GM12878 (cell line): ENCODE results near the gene FOXK1. TPM values are rescaled to one million over a fixed set of nuclear protein-coding genes. Genes with fewer than 3 reads are reported as not detected.

Experiments used
- ATAC-seq: fragments of 200-7000 bp; cut with Tn5 transposase; 3 replicates; pipeline ENCODE4 v1.9.1; 2020; ENCODE audit warnings: mild to moderate bottlenecking, moderate library complexity
- BruUV-seq: library from RNA; stranded (reverse); fragments of 400-500 nt; replicated peaks from 2 replicates; lab custom pipeline; 2021; lab: Mats Ljungman, UMichigan
- CTCF ChIA-PET: fragments of 300-600 bp; sonication (Branson Sonifier 250); formaldehyde crosslinking; extraction: SDS; loops from one replicate; lab custom pipeline; 2021; ENCODE audit warnings: inconsistent platforms; lab: Yijun Ruan, JAX
- POLR2A ChIA-PET: fragments of 350-600 bp; formaldehyde crosslinking; extraction: SDS; loops from one replicate; lab custom pipeline; 2021; ENCODE audit warnings: inconsistent platforms; lab: Charles Lee
- RAD21 ChIA-PET: fragments of 300-600 bp; sonication (Branson Sonifier 250); formaldehyde crosslinking; loops from one replicate; lab custom pipeline; 2023; ENCODE audit warnings: antibody characterized with exemption; ENCODE audit not compliant: unreplicated experiment; lab: Charles Lee
- SMC1A ChIA-PET: fragments of 300-600 bp; sonication (Branson Sonifier 250); formaldehyde crosslinking; loops from one replicate; lab custom pipeline; 2023; ENCODE audit not compliant: unreplicated experiment, uncharacterized antibody; lab: Charles Lee
- DNase-seq: peaks from one replicate; pipeline ENCODE4 v3.0.0-alpha.2; 2011; ENCODE audit warnings: low read depth, low spot score
- FAIRE-seq: peaks from 3 replicates; lab custom pipeline; 2011; peaks lifted over from hg19 to GRCh38; lab: Jason Lieb, UNC
- H2AFZ ChIP-seq: 2 replicates; pipeline ENCODE4 v1.6.0; 2011; ENCODE audit warnings: low read depth, low read length, control low read depth; ENCODE audit not compliant: control insufficient read depth
- H3K27ac ChIP-seq: 2 replicates; pipeline ENCODE4 v1.5.1; 2011; ENCODE audit warnings: control low read depth; ENCODE audit not compliant: control insufficient read depth, insufficient read depth
- H3K27me3 ChIP-seq, 2 experiments: replicated peaks in 1 of 2; 2 replicates each; pipeline versions ENCODE4 v1.6.0 to v1.6.1; 2011; ENCODE audit warnings: low read length in 1 of 2; ENCODE audit not compliant: control insufficient read depth in 2 of 2, insufficient read depth in 2 of 2
- H3K36me3 ChIP-seq, 2 experiments: 2 replicates each; pipeline ENCODE4 v1.5.1; 2011; ENCODE audit warnings: low read length in 1 of 2; ENCODE audit not compliant: control insufficient read depth in 2 of 2, insufficient read depth in 2 of 2
- H3K4me1 ChIP-seq: 2 replicates; pipeline ENCODE4 v1.6.1; 2011; ENCODE audit warnings: mild to moderate bottlenecking, low read length, moderate library complexity, mixed read lengths; ENCODE audit not compliant: control insufficient read depth, insufficient read depth
- H3K4me2 ChIP-seq: 2 replicates; pipeline ENCODE4 v1.6.0; 2011; ENCODE audit warnings: control low read depth; ENCODE audit not compliant: control insufficient read depth, insufficient read depth
- H3K4me3 ChIP-seq: fragments of 200-600 bp; sonication (generic); 2 replicates; pipeline ENCODE4 v1.5.1; 2016
- H3K79me2 ChIP-seq: 2 replicates; pipeline ENCODE4 v1.6.0; 2011; ENCODE audit warnings: low read length; ENCODE audit not compliant: control insufficient read depth, insufficient read depth
- H3K9ac ChIP-seq: 2 replicates; pipeline ENCODE4 v1.8.0; 2011; ENCODE audit warnings: low read length, control low read depth, mixed read lengths; ENCODE audit not compliant: control insufficient read depth, insufficient read depth
- H3K9me3 ChIP-seq: replicated peaks from 3 replicates; pipeline ENCODE4 v1.5.1; 2011; ENCODE audit warnings: mild to moderate bottlenecking, low read length; ENCODE audit not compliant: control insufficient read depth, insufficient read depth
- H4K20me1 ChIP-seq: 2 replicates; pipeline ENCODE4 v1.6.0; 2011; ENCODE audit not compliant: control insufficient read depth, insufficient read depth
- BHLHE40 ChIP-seq, 2 experiments: fragments of 450-650 bp in 1 of 2; IDR thresholded peaks; 2 replicates each; pipeline ENCODE4 v1.6.1; 2011 to 2017; ENCODE audit warnings: low read depth in 2 of 2, borderline replicate concordance in 1 of 2, improper control_type of control experiment in 1 of 2, low read length in 1 of 2, mild to moderate bottlenecking in 1 of 2
- CBX3 ChIP-seq: fragments of 200-600 bp; sonication (generic); IDR thresholded peaks from 2 replicates; pipeline ENCODE4 v1.6.1; 2016; ENCODE audit warnings: low read depth, borderline replicate concordance
- EP300 ChIP-seq, 2 experiments: fragments of 150-350 bp in 1 of 2; IDR thresholded peaks; 2 replicates each; pipeline ENCODE4 v1.6.1; 2011 to 2012; ENCODE audit warnings: low read depth in 2 of 2, low read length in 2 of 2, borderline replicate concordance in 1 of 2, improper control_type of control experiment in 1 of 2, inconsistent platforms in 1 of 2; ENCODE audit not compliant: control insufficient read depth in 1 of 2
- IKZF1 ChIP-seq: fragments of 450-650 bp; conservative IDR thresholded peaks from 2 replicates; pipeline ENCODE4 v1.6.1; 2017; ENCODE audit warnings: antibody characterized with exemption, mild to moderate bottlenecking
- IKZF2 ChIP-seq, 2 experiments: fragments of 450-650 bp; IDR thresholded peaks; 2 replicates each; pipeline ENCODE4 v1.6.1; 2017; ENCODE audit warnings: mild to moderate bottlenecking in 2 of 2, moderate library complexity in 2 of 2
- IRF4 ChIP-seq: IDR thresholded peaks from 2 replicates; pipeline ENCODE4 v1.6.1; 2011; ENCODE audit warnings: low read depth, low read length
- NR2F1 ChIP-seq: fragments of 450-650 bp; conservative IDR thresholded peaks from 2 replicates; pipeline ENCODE4 v1.6.1; 2017; ENCODE audit warnings: mild to moderate bottlenecking
- PBX3 ChIP-seq: IDR thresholded peaks from 2 replicates; pipeline ENCODE4 v1.6.1; 2011; ENCODE audit warnings: mild to moderate bottlenecking, low read depth, low read length, moderate library complexity; ENCODE audit not compliant: insufficient replicate concordance
- RAD51 ChIP-seq: fragments of 450-650 bp; IDR thresholded peaks from 2 replicates; pipeline ENCODE4 v1.6.1; 2016; ENCODE audit warnings: moderate library complexity, mild to moderate bottlenecking, inconsistent platforms
- RELA ChIP-seq: fragments of 450-650 bp; IDR thresholded peaks from 2 replicates; pipeline ENCODE4 v1.8.0; 2014; ENCODE audit warnings: borderline replicate concordance; ENCODE audit not compliant: partially characterized antibody
- RELB ChIP-seq: fragments of 450-650 bp; IDR thresholded peaks from 2 replicates; pipeline ENCODE4 v1.6.1; 2017; ENCODE audit warnings: low read depth, mild to moderate bottlenecking, moderate library complexity
- RUNX3 ChIP-seq: IDR thresholded peaks from 2 replicates; pipeline ENCODE4 v1.6.1; 2012; ENCODE audit warnings: low read length, inconsistent platforms
- SPI1 ChIP-seq: IDR thresholded peaks from 2 replicates; pipeline ENCODE4 v1.6.1; 2011; ENCODE audit warnings: low read depth, mild to moderate bottlenecking, low read length, moderate library complexity, borderline replicate concordance; ENCODE audit not compliant: insufficient read depth
- SRF ChIP-seq, 2 experiments: IDR thresholded peaks; 2 replicates each; pipeline ENCODE4 v1.6.1; 2011; ENCODE audit warnings: low read depth in 2 of 2, low read length in 2 of 2, mild to moderate bottlenecking in 1 of 2, moderate library complexity in 1 of 2
- ZBED1 ChIP-seq: IDR thresholded peaks from 2 replicates; pipeline ENCODE4 v1.6.1; 2016; ENCODE audit warnings: borderline replicate concordance
- ZZZ3 ChIP-seq: IDR thresholded peaks from 2 replicates; pipeline ENCODE4 v1.6.1; 2011; ENCODE audit warnings: low read depth; ENCODE audit not compliant: control insufficient read depth, insufficient read length
- WGBS: methylation state at CpG from one replicate; pipeline ENCODE4 v1.1.6; 2016; ENCODE audit warnings: low lambda C conversion rate; ENCODE audit not compliant: insufficient replicate concordance, insufficient coverage; ENCODE audit errors: missing lambda C conversion rate; 5-methylcytosine and 5-hydroxymethylcytosine counted together
- in situ Hi-C: fragments of 300-500 bp; cut with MboI; formaldehyde crosslinking; loops from 9 replicates; pipeline ENCODE4 v1.14.3; 2018; ENCODE audit warnings: mixed read lengths
- intact Hi-C: fragments of 100-400 bp; cut with micrococcal nuclease; formaldehyde crosslinking; loops from one replicate; pipeline ENCODE4 v1.14.2; 2022; ENCODE audit not compliant: unreplicated experiment
- polyA plus RNA-seq, 11 experiments: library from polyadenylated mRNA; depleted of rRNA in 4 of 11; unstranded in 6 of 11; stranded (reverse) in 5 of 11; fragments of >200 nt; fragmentation: Nextera tagmentation in 4 of 11; fragmentation: Illumina TruSeq in 1 of 11; extraction: Ambion mirVana in 4 of 11; extraction: Trizol in 1 of 11; gene quantifications; 1 replicate in 1 of 11; 2 replicates in 10 of 11; pipeline versions ENCODE4 v1.2.1 to v1.2.3, GENCODE V29; 2011 to 2016; ENCODE audit warnings: inconsistent platforms in 2 of 11, missing spikeins in 2 of 11, low read depth in 1 of 11
- total RNA-seq, 4 experiments: library from RNA; depleted of rRNA in 3 of 4; stranded (reverse); fragments of >200 nt in 3 of 4; fragmentation: Illumina TruSeq in 1 of 4; extraction: Trizol in 1 of 4; gene quantifications; 2 replicates each; pipeline versions ENCODE4 v1.2.1 to v1.2.3, GENCODE V29; 2013 to 2021

Gene FOXK1
- total and polyA plus RNA-seq, 10 of the 15 experiments (the other 5 are each of a cell fraction or from before 2014, with no cell fraction given), result 0.24 to 31.8 (median 4.5) TPM

- TF ChIP-seq PBX3, result no peak
These were observed 47.9 kb upstream of the FOXK1 start (continued) for GRCh38 chr7:4634166-4634565.

GRCh38 chr7:4638781-4639575 lies 43.1 kb upstream of the FOXK1 start:
- Histone ChIP-seq H2AFZ (peak overlapping the region; percentile 9; the same call in 1 of the 2 replicates), H3K79me2 (peaks cover 3% of the 10 kb centered on the region; the same call in 1 of the 2 replicates), H3K9ac (no peak overlapping the region), H3K4me3 (no peak overlapping the region), H3K4me1 (0 out of 2 replicates have a peak, but pooled peaks cover 3% of the 10 kb centered on the region), H3K4me2 (no peak overlapping the region), H3K27me3 (no peaks in the 10 kb centered on the region), H3K9me3 (no peaks in the 10 kb centered on the region), H3K36me3 (no peaks in the 10 kb centered on the region), H4K20me1 (no peaks in the 10 kb centered on the region), H3K27ac (no peak overlapping the region)
- ATAC-seq (no peak), DNase-seq (peak; percentile 43), FAIRE-seq (no peak)
- POLR2A ChIA-PET, result no interaction called here
- WGBS, result 48% methylated on average over 15 of the region's 17 CpGs
- SMC1A ChIA-PET, result no interaction called here
- intact Hi-C loops (no loop called here), in situ Hi-C loops (loop anchor here (5.0 kb wide), 1 partner anchor 38 kb away; no protein-coding TSS in a partner anchor)
- CTCF ChIA-PET, result no interaction called here
- TF ChIP-seq SPI1, result no peak
- TF ChIP-seq NR2F1, result peak; percentile 73; the same call in 1 of the 2 replicates
- 0 out of 4 replicates have a peak, but pooled peaks of 1 of the 2 experiments have one; percentile 8 for TF ChIP-seq BHLHE40 (IDR thresholded peaks at IDR 0.05; ENCODE audit: borderline replicate concordance in 1 of 2, low read depth in 2 of 2, low read length in 1 of 2)
- TF ChIP-seq IKZF2 (IDR thresholded peaks at IDR 0.05), result peak; percentile 49 to 53; a peak in 3 of 4 replicates
- peak; percentile 27 for TF ChIP-seq RELA
- peak; percentile 50; the same call in 1 of the 2 replicates for TF ChIP-seq RAD51
- no peak for TF ChIP-seq ZBED1
- peak; percentile 77 for TF ChIP-seq RUNX3
- peak; percentile 71 for TF ChIP-seq RELB
- 0 out of 2 replicates have a peak, but pooled peaks have one; percentile 13 for TF ChIP-seq IRF4
- 0 out of 4 replicates have a peak, but pooled peaks of 1 of the 2 experiments have one; percentile 30 for TF ChIP-seq EP300 (IDR thresholded peaks at IDR 0.05; ENCODE audit: borderline replicate concordance in 1 of 2, control insufficient read depth in 1 of 2, low read depth in 2 of 2, low read length in 2 of 2)
- no peak for TF ChIP-seq SRF (IDR thresholded peaks at IDR 0.05; ENCODE audit: low read depth in 2 of 2, low read length in 2 of 2)
- no peak for TF ChIP-seq ZZZ3
- no peak for TF ChIP-seq CBX3
- TF ChIP-seq IKZF1, result peak; percentile 33; the same call in 1 of the 2 replicates
- BruUV-seq, result no TSS peak
- RAD21 ChIA-PET, result no interaction called here
